Activated T-helper 1 cell treated with Interleukin-2 at 50 U/mL for 16 hours (primary cell): ENCODE results near the gene CTAGE8.
"Not testable (repeated sequence)": the region's sequence is repeated elsewhere in the genome, so short reads cannot be mapped to it uniquely, and the experiment has no call there.

Source experiments
- DNase-seq: peaks from one replicate; pipeline ENCODE4 v3.0.0-alpha.2; 2020; ENCODE audit warnings: low read depth

CTAGE8 gene

DNA sequence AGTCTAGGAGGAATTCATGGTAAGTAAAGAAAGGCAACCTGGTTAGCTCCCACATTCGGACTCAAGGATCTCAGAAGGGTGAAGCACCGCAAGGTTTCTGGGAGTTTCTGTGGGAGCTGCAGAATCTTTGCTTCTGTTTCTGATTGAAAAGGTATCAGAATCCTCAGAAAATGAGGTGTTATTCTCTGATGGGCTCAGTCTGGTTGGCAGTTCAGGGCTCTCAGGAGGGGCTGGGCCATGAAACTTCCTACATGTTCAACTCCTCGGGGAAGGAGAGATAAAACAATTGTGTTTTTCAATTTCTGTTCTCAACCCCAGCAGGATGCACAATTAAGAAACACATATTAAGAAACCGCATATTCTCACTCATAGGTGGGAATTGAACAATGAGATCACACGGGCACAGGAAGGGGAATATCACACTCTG lies 13.6 kb downstream of the CTAGE8 start:
- DNase-seq, result no peak

DNA sequence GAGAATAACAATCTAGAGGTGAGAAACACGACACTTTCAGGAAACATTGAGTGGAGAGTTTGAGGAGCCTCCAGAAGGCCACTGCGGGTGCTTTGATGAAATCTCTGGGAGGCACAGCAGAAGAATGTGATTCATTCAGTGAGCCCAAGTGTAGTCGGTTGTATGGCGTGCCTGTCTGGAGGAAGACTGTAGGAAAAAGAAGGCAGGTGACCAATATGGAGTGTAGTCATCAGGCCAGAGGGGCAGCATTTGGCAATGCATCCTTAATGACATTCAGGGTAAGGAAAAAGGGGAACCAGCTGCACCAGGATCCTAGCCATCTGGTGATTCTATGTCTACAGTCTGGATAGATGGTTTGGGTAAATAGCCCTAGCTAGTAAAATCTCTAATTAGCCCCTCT lies 16.8 kb downstream of the CTAGE8 start:
- DNase-seq, result not testable (repeated sequence)

DNA sequence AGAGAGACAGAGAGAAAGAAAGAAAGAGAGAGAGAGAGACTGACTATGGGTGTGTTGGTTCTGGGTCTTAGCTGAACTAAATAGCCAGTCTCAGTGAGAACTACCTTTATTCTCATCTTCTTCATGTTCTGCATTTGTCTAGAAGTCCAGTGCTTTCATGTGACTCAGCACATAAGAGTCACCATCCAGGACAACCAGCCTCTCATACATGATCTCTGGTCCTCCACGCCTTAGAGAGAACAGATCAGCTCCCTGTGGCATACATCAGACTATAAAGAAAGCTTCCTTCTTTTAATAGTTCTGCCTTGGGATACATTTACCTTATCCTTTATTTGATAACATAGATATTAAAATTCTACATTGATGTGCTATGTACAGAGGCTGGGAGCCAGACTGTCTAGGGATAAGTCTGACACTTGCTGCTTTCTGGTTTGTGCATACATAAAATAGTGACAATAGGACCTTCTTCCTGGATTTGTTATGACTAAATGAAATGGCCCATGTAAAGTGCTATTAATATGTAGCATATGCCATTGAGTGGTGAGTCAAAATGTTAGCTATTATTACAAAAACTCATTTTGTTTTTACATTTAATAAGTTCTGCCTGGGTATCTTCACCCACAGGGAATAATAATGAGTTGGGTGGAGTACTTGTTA lies 21.3 kb downstream of the CTAGE8 start:
- not testable (repeated sequence) for DNase-seq

DNA sequence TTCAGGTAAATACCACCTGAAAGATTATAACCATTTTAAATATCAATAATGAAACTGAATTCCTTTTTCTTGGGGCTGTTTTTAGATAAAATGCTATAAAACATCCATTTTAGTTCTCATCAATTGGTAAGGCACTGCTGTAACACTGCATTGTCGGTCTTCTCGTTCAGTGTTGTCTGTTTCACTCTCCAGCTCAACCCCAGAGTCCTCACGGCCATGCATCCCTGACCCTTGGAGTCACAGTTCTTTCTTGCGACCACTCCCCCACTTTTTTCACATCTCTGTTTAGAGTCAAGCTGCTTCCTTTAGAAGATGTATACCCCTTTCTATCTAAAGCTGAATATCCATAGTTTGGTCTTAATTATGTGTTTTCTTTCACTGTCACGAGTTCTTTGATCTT lies 22.1 kb downstream of the CTAGE8 start:
- DNase-seq, result not testable (repeated sequence)

DNA sequence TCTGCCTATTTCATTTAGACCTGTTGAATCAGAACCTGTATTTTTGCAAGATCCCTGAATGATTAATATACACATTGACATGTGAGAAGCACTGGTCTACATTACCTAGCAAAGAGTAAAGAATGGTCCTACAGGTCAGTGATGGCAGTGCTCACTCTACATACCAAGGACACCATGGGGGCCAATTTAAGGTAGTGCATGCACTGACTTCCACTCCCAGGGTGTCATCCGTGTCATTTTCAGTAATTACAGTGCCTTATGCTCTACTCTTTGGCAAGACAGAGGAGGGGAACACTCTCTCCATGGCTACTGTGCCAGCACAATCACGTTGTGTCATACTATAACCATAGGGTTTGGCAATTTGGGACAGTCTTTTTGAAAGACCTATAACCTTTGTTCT lies 23.7 kb downstream of the CTAGE8 start:
- DNase-seq, result not testable (repeated sequence)

DNA sequence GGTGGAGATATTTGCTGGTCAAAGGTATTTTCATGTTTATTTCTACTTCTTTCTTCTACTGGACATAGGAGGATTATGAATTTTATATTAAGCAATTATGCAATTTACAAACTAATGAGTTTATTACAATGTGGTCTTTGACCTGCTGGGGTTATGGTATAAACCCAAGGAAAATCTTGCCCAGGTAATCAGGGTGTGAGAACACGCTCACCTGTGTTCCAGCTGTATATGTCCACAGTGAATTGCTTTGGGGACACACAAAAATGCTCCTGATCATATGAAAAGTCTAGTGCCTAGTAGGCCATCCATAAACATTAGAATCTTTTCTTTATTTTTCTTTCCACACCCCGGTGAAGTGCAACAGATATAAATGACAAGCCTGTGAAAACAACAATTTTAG lies 29.7 kb downstream of the CTAGE8 start, which contains the start of gene OR2A42:
Gene OR2A42 (minus strand): TSS at position 241 of the 400 bp plus-strand sequence. CDS start 6,762 bp downstream, outside the sequence.
- DNase-seq, result not testable (repeated sequence)

DNA sequence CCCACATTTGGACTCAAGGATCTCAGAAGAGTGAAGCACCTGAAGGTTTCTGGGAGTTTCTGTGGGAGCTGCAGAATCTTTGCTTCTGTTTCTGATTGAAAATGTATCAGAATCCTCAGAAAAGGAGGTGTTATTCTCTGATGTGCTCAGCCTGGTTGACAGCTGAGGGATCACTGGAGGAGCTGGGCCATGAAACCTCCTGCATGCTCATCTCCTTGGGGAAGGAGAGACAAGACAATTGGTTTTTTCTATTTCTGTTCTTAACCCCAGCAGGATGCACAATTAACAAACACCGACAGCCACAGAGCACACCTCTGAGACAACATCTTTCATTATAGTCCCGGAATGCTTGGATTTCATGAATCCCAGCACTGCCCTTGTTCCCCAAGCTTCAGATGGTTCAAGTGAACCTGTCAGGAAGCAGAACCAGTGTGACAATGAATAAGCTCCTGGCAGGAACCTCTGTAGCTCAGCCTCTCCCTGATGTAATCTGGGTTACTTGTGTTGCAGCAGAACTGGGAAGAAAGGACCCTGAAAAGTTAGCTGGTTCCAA lies 30.5 kb downstream of the CTAGE8 start:
- DNase-seq, result not testable (repeated sequence)

DNA sequence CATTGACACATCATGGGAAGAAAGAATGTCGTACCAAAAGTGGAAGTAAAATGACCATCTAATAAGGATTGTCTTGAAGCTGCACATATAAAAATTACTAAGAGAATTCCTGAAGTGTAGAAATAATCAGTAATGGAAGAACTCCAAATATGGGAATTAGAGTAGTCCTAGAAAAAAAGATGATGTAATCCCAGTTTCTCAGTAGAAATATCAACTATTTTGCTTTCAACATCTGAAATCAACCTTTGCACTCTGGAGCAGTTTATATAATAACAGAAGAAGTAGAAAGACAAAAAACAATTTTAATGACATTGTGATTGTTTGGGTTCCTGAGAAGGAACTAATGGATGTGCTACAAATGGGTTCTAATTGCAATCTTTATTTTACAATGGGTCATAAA lies 36.0 kb downstream of the CTAGE8 start:
- DNase-seq, result not testable (repeated sequence)

DNA sequence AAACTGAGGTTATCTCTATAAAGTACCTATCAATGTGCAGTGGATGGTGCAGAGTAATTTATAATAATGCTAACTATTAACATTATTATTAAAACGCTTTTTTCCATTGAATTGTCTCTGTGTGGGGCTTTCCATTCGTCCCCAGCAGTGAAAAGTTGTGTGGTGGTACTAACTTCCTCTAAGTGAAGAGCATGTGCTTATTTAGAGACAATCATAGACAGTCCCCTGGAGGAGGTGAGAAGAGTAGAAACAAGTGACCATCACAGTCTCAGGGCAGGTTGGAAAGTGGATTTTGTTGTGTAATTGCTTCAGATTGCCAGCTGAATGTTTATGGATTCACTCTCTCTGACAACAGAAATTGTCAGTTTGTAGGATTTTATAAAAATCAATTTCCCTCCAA lies 38.1 kb downstream of the CTAGE8 start:
- not testable (repeated sequence) for DNase-seq

DNA sequence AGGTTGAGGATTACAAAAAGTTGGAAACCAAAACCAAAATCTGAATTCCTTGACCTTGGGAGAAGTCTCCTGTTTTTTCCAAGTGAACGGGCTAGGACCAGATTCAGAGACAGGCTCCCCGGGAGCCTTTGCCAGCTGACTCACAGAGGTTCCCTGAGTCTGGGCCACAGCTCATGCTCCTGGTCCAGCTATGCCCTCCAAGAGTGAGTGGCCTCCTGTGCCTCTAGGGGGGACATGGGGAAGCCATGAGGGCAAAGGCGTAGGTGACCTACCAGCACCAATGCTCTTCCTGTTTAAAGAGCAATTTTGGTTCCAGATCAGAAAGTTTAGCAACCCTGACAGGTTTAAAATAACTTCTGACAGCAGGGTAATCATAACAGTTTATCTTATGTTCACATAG lies 40.3 kb downstream of the CTAGE8 start:
- DNase-seq, result not testable (repeated sequence)

DNA sequence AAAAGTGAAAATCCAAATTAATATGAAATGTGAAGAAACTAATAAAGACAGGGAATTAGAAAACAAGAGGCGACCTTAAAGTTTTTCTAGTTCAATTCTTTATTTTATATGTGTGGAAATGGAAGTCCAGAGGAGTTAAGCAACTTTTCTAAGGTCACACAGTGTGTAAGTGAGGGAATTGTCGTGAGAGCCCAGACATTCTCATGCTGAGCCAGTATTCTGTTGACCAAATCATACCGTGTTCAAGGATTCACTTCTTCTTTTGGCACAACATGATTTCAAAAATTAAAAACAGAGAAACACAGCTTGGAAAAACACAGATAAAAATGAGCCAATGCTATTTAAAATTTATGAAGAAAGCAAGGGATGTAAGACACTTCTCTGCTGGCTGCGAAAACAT lies 42.2 kb downstream of the CTAGE8 start:
- DNase-seq, result not testable (repeated sequence)

DNA sequence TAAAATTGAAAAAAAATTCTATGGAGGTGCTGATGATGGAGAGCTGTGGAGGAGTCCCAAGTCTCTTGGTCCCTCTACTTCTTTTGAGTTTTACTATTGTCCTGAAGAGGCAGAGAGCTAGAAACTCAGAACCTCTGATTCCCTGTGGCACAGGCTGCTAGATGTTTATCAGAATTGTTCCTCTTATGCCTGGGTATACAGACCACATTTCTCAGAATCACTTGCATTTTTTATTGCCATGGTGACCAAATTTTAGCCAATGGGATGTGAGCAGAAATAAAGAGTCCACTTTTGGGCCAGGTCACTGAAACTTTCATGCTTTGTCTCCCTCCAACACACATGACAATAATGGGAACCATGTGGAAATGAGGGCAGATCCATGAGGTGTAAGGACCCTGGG lies 45.4 kb downstream of the CTAGE8 start:
- not testable (repeated sequence) for DNase-seq

DNA sequence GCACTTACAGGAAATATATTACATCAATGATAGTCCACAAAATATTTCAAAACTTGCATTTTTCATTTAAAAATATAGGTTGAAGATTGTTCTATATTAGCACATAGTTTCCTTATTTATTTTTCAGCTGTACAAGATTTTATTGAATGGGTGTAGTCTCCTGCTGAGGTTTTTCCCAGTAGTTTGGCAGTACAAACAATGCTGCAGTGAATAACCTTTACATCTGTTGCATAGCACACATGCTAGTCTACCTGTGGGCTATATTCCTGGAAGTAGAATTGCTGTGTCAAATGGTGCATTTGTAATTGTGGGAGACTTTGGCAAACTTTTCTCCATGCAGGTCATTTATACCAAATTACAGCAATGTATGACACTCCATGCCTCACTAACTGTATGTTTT lies 48.6 kb downstream of the CTAGE8 start:
- not testable (repeated sequence) for DNase-seq

DNA sequence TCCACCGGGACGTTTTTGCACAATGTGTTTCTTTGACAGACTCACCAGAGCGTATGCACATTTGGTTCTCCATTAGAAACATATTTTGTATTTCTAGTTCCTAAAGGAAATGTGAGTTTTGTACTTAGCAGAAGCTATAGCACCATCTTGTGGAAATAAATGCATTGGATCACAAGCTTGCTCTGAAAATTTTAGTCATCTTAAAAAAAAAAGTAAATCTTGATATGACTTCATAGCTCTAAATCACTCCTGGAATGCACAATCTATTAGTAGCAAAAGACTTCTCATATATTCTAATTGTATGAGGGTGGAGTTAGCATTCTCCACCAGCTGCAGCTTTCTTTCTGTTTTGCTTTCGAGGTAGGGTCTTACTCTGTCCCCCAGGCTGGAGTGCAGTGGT lies 49.9 kb downstream of the CTAGE8 start:
- DNase-seq, result not testable (repeated sequence)

DNA sequence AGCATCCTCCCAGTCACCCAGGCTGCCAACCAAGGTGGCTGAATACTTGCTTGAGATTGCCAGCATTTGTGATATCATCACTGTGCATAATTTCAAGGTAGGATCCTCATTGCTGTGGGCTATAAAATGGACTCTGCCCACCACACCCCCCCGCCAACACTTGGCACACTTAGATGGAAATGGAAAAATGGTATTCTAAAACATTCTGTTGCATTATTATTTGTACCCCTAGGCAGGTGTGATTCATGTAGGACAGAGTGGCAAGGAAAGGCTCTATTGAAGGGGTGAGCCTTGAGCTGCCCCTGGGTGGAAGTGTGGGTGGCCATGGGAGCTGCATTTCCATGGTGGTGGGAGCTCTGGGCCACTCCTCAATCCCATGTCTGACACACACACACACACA lies 50.5 kb downstream of the CTAGE8 start:
- DNase-seq, result not testable (repeated sequence)

DNA sequence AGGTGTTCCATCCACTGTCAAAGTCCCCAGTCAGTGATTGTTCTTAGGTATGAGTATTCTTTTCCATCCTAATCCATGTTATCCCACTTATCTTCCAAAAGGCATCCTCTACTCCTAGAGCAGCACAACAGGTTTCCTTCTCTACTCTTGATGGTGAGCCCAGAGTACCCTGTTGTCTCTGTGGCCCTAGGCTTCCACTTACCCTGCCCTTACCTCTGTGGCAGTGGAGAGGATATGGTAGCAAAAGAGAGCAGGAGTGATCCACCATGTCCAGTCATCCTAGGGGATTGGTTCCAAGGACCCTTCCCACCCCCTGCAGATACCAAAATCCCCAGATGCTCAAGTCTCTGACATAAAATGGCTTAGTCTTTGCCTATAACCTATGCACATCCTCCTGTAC lies 51.9 kb downstream of the CTAGE8 start:
- not testable (repeated sequence) for DNase-seq
